Spleen (tissue), 7 donors: ENCODE results near the gene HOXC6.

Experiments used
- CTCF ChIP-seq, 11 experiments: fragments of 200-600 bp in 7 of 11; fragments of 450-650 bp in 4 of 11; sonication (generic) in 4 of 11; IDR thresholded peaks in 8 of 11; conservative IDR thresholded peaks in 3 of 11; 1 replicate in 7 of 11; 2 replicates in 4 of 11; pipeline versions ENCODE4 v1.4.0 to v1.8.0; 2016 to 2021; ENCODE audit warnings: antibody characterized with exemption in 11 of 11, inconsistent platforms in 4 of 11, mild to moderate bottlenecking in 1 of 11
- POLR2A ChIP-seq, 3 donors: fragments of 450-650 bp; IDR thresholded peaks; one replicate each; pipeline ENCODE4 v1.5.1; 2017; ENCODE audit warnings: antibody characterized with exemption in 3 of 3, mild to moderate bottlenecking in 1 of 3
- POLR2AphosphoS5 ChIP-seq, 3 donors: sonication (generic); formaldehyde crosslinking; IDR thresholded peaks; one replicate each; pipeline ENCODE4 v1.5.1; 2017; ENCODE audit warnings: antibody characterized with exemption in 3 of 3
- donor health status: DM: no; HTN: no; CAD: no; lungs with moderate emphysema.
- donor health status: DM: no; HTN: no; CAD: no.
- donor health status: DM: no; HTN: no; CAD: no.

GRCh38 chr12:54053751-54054741 is 25.8 kb downstream of the HOXC6 start, which contains the start of gene HOXC4:
- TF ChIP-seq POLR2A (IDR thresholded peaks at IDR 0.05): no peak
- TF ChIP-seq CTCF (IDR thresholded peaks at IDR 0.05 in 8 of 11, conservative IDR thresholded peaks at IDR 0.05 in 3 of 11): no peak
- no peak for TF ChIP-seq POLR2AphosphoS5 (IDR thresholded peaks at IDR 0.05)
